Ovary (tissue), 9 donors: ENCODE results near the gene VARS1. TPM values are rescaled to one million over a fixed set of nuclear protein-coding genes. Genes with fewer than 3 reads are reported as not detected.
"Not testable (repeated sequence)": the region's sequence is repeated elsewhere in the genome, so short reads cannot be mapped to it uniquely, and the experiment has no call there.

ENCODE experiments used
- DNase-seq, 5 donors: peaks; one replicate each; pipeline ENCODE4 v3.0.0-alpha.2; 2019 to 2020
- H3K27ac ChIP-seq, 2 donors: fragments of 200-600 bp; one replicate each; pipeline versions ENCODE4 v1.5.1 to v1.8.0; 2019 to 2022
- H3K27me3 ChIP-seq: fragments of 200-600 bp; one replicate; pipeline ENCODE4 v1.8.0; 2022
- H3K36me3 ChIP-seq: fragments of 200-600 bp; sonication (generic); one replicate; pipeline ENCODE4 v1.5.1; 2019
- H3K4me1 ChIP-seq: one replicate; pipeline ENCODE4 v1.8.1; 2013; ENCODE audit warnings: mild to moderate bottlenecking, moderate library complexity; ENCODE audit not compliant: insufficient read depth
- H3K4me3 ChIP-seq: fragments of 200-600 bp; sonication (generic); one replicate; pipeline ENCODE4 v1.5.1; 2017
- H3K9me3 ChIP-seq, 2 donors: fragments of 200-600 bp in 1 of 2; sonication (generic) in 1 of 2; one replicate each; pipeline versions ENCODE4 v1.5.1 to v1.8.1; 2013 to 2019; ENCODE audit warnings: mild to moderate bottlenecking in 1 of 2, moderate library complexity in 1 of 2
- EP300 ChIP-seq: sonication (generic); formaldehyde crosslinking; IDR thresholded peaks from one replicate; pipeline ENCODE4 v1.6.1; 2017; ENCODE audit warnings: antibody characterized with exemption
- POLR2A ChIP-seq: fragments of 450-650 bp; IDR thresholded peaks from one replicate; pipeline ENCODE4 v1.6.1; 2017; ENCODE audit warnings: antibody characterized with exemption, mild to moderate bottlenecking, moderate library complexity
- WGBS, 3 donors: extraction: QIAGEN DNeasy Blood & Tissue Kit in 1 of 3; methylation state at CpG; one replicate each; pipeline versions ENCODE4 v1.1.5 to v1.1.7; 2013 to 2017; 5-methylcytosine and 5-hydroxymethylcytosine counted together
- intact Hi-C, 4 donors: fragments of 100-400 bp; cut with DNase I; formaldehyde crosslinking; loops; one replicate each; pipeline versions ENCODE4 v1.11.0 to v1.15.1; 2022 to 2023
- polyA plus RNA-seq, 2 donors: library from polyadenylated mRNA; stranded (reverse); fragments of 200-250 nt in 1 of 2; fragments of 350-450 nt in 1 of 2; fragmentation: Illumina TruSeq in 1 of 2; extraction: RNeasy Lipid Tissue Mini Kit (QIAGEN cat#74804) in 1 of 2; gene quantifications; one replicate each; pipeline ENCODE4 v1.2.3, GENCODE V29; 2013 to 2014
- total RNA-seq, 7 donors: library from RNA; depleted of rRNA in 2 of 7; stranded (reverse); fragments of >200 nt in 2 of 7; fragmentation: NEBNext Ultra II Directional in 3 of 7; extraction: Animal tissue kit (Norgen Biotek cat#: 25700) in 3 of 7; gene quantifications; one replicate each; pipeline versions ENCODE4 v1.1.0 to v1.2.4, GENCODE V29; 2016 to 2023
- TF ChIP-seq, protein P1 (sequence below), 3 donors: fragments of 450-650 bp in 2 of 3; fragments of 200-600 bp in 1 of 3; IDR thresholded peaks; one replicate each; pipeline versions ENCODE4 v1.5.1 to v1.8.0; 2016 to 2022; ENCODE audit warnings: antibody characterized with exemption in 3 of 3, mild to moderate bottlenecking in 1 of 3
- donor health status: DM: no; HTN: no; CAD: no; lungs with moderate emphysema.
- donor health status: DM: no; HTN: no; CAD: no.
- donor health status: Bipolar disorder and iron deficiency.
- donor health status: DM: yes; HTN: yes; CAD: no.
- donor health status: DM: no; HTN: no; CAD: no.
- donor health status: DM: yes; HTN: yes; CAD: no.

Gene VARS1
- total and polyA plus RNA-seq, 9 donors = 16.0 to 73.6 (median 43.8) TPM

DNA sequence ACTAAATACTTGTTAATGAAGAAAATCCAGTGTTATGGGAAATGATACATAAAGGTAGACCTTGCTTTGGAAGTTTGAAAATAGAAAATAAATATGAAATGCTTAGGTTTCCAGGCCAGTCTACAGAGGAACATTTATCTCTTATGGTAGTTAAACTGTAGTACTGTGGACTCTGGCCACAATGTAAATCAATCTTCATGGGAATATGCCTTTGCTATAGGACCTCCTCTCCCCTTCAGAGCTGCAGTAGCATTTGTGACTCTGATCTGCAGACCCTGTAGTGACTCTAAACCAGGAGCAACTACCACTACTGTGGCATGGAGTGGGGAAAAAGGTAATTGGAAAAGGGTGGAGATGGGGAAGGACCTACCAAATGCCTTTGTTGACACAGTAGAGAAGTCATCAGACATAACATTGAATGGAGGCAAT is 24.3 kb upstream of the VARS1 start:
- TF ChIP-seq POLR2A (no peak), EP300 (no peak)
- TF ChIP-seq, protein P1, sequence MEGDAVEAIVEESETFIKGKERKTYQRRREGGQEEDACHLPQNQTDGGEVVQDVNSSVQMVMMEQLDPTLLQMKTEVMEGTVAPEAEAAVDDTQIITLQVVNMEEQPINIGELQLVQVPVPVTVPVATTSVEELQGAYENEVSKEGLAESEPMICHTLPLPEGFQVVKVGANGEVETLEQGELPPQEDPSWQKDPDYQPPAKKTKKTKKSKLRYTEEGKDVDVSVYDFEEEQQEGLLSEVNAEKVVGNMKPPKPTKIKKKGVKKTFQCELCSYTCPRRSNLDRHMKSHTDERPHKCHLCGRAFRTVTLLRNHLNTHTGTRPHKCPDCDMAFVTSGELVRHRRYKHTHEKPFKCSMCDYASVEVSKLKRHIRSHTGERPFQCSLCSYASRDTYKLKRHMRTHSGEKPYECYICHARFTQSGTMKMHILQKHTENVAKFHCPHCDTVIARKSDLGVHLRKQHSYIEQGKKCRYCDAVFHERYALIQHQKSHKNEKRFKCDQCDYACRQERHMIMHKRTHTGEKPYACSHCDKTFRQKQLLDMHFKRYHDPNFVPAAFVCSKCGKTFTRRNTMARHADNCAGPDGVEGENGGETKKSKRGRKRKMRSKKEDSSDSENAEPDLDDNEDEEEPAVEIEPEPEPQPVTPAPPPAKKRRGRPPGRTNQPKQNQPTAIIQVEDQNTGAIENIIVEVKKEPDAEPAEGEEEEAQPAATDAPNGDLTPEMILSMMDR (IDR thresholded peaks at IDR 0.05) = no peak
- DNase-seq = no peak
- Histone ChIP-seq H3K9me3 (no peaks in the 10 kb centered on the region), H3K27ac (no peak overlapping the region), H3K27me3 (no peaks in the 10 kb centered on the region), H3K4me1 (no peaks in the 10 kb centered on the region), H3K4me3 (no peak overlapping the region), H3K36me3 (no peaks in the 10 kb centered on the region)
- intact Hi-C loops = no loop called here

DNA sequence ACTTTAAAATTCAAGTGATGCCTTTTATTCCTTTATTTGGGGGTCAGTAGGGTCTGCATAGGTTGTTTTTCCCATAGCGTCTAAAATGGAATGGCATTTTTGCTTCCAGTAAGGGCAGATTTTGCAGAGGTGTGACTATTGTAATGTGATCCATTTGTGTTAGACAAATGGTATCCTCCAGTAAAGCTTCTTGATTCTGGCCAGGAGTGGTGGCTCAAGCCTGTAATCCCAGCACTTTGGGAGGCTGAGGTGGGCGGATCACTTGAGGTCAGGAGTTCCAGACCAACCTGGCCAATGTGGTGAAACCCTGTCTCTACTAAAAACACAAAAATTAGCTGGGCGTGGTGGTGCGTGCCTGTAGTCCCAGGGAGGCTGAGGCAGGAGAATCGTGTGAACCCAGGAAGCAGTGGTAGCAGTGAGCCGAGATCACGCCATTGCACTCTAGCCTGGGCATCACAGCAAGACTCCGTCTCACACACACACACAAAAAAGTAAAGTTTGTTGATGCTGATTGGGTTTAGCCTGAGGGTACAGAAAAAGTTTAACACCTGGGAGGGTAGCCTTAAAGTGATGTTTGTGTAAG is 22.5 kb upstream of the VARS1 start:
- H3K27ac ChIP-seq, H3K4me1 ChIP-seq, DNase-seq, H3K9me3 ChIP-seq, intact Hi-C loops, H3K27me3 ChIP-seq, H3K36me3 ChIP-seq: not testable (repeated sequence)
- H3K4me3 ChIP-seq = peak overlapping the region; percentile 35
- 79 to 85% (median 83%) methylated on average over 8 of the region's 8 CpGs for WGBS, 3 donors

DNA sequence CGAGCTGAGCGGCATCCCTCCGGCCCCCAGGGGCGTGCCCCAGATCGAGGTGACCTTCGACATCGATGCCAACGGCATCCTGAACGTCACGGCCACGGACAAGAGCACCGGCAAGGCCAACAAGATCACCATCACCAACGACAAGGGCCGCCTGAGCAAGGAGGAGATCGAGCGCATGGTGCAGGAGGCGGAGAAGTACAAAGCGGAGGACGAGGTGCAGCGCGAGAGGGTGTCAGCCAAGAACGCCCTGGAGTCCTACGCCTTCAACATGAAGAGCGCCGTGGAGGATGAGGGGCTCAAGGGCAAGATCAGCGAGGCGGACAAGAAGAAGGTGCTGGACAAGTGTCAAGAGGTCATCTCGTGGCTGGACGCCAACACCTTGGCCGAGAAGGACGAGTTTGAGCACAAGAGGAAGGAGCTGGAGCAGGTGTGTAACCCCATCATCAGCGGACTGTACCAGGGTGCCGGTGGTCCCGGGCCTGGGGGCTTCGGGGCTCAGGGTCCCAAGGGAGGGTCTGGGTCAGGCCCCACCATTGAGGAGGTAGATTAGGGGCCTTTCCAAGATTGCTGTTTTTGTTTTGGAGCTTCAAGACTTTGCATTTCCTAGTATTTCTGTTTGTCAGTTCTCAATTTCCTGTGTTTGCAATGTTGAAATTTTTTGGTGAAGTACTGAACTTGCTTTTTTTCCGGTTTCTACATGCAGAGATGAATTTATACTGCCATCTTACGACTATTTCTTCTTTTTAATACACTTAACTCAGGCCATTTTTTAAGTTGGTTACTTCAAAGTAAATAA is 21.8 kb upstream of the VARS1 start:
- 57 to 67% (median 65%) methylated on average over 12 to 15 of the region's 37 CpGs for WGBS, 3 donors
- intact Hi-C loops, H3K27ac ChIP-seq, H3K27me3 ChIP-seq, H3K36me3 ChIP-seq, H3K9me3 ChIP-seq, H3K4me1 ChIP-seq: not testable (repeated sequence)
- peak overlapping the region; percentile 35 for H3K4me3 ChIP-seq
- peak in 1 of 5 donors; percentile 52 for DNase-seq

GRCh38 chr6:31815025-31815838 is 19.7 kb upstream of the VARS1 start, which contains the start of the genes HSPA1A and HSPA1L:
Gene HSPA1A (plus strand): TSS chr6:31815543. CDS start chr6:31815757, 214 bp downstream.
Gene HSPA1L (minus strand): TSS chr6:31815283. CDS start chr6:31811972, 3,311 bp downstream.
- Histone ChIP-seq H3K4me3 (peak within 1 kb of the TSS; percentile 59), H3K4me1 (peaks cover 2% of the 10 kb centered on the region), H3K36me3 (no peaks in the 10 kb centered on the region), H3K27ac (peak within 1 kb of the TSS; percentile 95 to 99), H3K9me3 (no peaks in the 10 kb centered on the region), H3K27me3 (no peaks in the 10 kb centered on the region)
- intact Hi-C loops = no loop called here
- DNase-seq = peak; percentile 91 to 96 (median 94)
- TF ChIP-seq, protein P1 (IDR thresholded peaks at IDR 0.05) = peak in 1 of 3 donors; percentile 19
- TF ChIP-seq EP300 = peak; percentile 12
- TF ChIP-seq POLR2A = peak; percentile 99
- WGBS, 3 donors = 1 to 2% (median 2%) methylated on average over 47 to 56 of the region's 56 CpGs

GRCh38 chr6:31814677-31815024 is 19.1 kb upstream of the VARS1 start:
- peak overlapping the region; percentile 95 to 99 for H3K27ac ChIP-seq
- intact Hi-C loops = no loop called here
- peaks cover 2% of the 10 kb centered on the region for H3K4me1 ChIP-seq
- H3K27me3 ChIP-seq = no peaks in the 10 kb centered on the region
- TF ChIP-seq, protein P1 (IDR thresholded peaks at IDR 0.05) = no peak
- peak; percentile 28 for TF ChIP-seq POLR2A
- no peak for TF ChIP-seq EP300
- H3K9me3 ChIP-seq = no peaks in the 10 kb centered on the region
- 1 to 4% (median 1%) methylated on average over 13 of the region's 13 CpGs for WGBS, 3 donors
- H3K36me3 ChIP-seq = no peaks in the 10 kb centered on the region
- peak overlapping the region; percentile 59 for H3K4me3 ChIP-seq
- peak in 4 of 5 donors; percentile 93 to 97 (median 94) for DNase-seq
